GM10266 (cell line): ENCODE results near the gene MVB12B.

Source experiments
- DNase-seq: peaks from one replicate; pipeline ENCODE4 v3.0.0; 2012; ENCODE audit errors: extremely low spot score
- TF ChIP-seq, protein P1 (sequence below): IDR thresholded peaks from 2 replicates; pipeline ENCODE4 v1.5.1; 2012; ENCODE audit warnings: mild to moderate bottlenecking, low read depth; ENCODE audit not compliant: control insufficient read depth, insufficient read depth; ENCODE audit errors: missing control alignments

The MVB12B gene

DNA sequence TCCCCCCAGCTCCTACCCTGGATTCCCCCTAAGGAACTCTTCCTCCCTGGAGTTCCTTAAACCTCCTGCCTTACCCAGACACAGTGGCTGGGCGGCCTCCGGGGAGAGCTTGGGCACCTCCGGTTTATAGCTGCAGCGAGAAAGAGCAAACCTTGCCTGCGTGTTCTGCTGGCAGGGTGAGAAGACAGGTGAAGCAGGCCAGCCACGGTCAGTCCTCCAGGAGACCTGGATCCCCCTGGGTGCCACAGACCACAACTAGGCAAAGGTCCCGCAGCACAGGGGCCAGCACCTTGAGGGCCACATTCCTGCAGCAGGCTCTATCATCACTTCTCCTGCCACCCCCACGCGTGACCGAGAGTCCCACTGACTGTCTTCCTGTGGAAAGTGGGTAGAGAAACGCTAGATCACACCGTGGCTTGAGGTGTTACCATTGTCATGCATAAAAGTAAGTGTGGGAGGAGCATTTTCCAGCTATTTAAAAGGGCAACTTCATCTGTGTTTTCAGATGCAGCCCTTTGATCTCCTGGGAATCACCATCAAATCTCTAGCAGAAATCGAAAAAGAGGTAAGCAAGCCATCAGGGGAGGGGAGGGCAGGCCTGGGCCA, 156.9 kb downstream of the MVB12B start:
- TF ChIP-seq, protein P1, sequence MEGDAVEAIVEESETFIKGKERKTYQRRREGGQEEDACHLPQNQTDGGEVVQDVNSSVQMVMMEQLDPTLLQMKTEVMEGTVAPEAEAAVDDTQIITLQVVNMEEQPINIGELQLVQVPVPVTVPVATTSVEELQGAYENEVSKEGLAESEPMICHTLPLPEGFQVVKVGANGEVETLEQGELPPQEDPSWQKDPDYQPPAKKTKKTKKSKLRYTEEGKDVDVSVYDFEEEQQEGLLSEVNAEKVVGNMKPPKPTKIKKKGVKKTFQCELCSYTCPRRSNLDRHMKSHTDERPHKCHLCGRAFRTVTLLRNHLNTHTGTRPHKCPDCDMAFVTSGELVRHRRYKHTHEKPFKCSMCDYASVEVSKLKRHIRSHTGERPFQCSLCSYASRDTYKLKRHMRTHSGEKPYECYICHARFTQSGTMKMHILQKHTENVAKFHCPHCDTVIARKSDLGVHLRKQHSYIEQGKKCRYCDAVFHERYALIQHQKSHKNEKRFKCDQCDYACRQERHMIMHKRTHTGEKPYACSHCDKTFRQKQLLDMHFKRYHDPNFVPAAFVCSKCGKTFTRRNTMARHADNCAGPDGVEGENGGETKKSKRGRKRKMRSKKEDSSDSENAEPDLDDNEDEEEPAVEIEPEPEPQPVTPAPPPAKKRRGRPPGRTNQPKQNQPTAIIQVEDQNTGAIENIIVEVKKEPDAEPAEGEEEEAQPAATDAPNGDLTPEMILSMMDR: no peak
- DNase-seq: no peak

DNA sequence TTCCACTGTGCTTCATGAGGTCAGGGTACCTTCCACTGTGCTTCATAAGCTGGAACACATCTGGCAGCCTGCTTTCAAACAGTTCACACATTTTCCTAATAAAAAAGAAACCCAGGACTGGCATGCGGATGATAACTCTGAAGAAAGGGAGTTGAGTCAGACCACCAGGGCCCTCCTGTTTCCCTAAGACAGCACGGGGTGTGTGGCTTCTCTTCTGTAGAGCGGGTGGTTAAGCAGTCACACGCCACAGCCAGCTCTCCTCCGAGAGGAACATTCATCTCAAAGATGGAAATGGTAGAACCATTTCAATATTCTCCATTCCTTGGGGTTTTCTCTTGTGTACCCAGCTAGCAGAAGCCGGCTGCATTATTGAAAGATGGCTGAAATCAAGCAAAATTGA, 159.0 kb downstream of the MVB12B start:
- no peak for DNase-seq
- TF ChIP-seq, protein P1: no peak

DNA sequence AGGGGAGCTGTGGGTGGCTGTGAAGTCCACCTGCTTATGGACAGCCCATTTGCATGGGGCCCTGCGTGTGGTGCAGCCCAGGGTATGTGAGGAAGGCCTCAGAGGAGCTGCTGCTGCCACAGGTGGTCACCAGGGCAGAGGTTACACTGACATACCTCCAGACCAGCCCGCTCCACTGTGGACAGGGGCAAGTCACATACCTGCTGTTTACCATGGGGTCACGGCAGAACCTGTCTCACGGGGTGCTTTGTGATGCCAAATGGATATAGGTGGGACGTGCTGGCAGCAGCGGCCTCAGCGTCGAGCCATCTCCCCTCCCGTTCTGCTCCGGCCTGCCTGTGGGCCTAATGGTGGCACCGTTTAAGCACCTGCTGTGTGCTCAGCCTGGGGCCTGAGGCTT, 159.6 kb downstream of the MVB12B start:
- TF ChIP-seq, protein P1: no peak
- DNase-seq: no peak

DNA sequence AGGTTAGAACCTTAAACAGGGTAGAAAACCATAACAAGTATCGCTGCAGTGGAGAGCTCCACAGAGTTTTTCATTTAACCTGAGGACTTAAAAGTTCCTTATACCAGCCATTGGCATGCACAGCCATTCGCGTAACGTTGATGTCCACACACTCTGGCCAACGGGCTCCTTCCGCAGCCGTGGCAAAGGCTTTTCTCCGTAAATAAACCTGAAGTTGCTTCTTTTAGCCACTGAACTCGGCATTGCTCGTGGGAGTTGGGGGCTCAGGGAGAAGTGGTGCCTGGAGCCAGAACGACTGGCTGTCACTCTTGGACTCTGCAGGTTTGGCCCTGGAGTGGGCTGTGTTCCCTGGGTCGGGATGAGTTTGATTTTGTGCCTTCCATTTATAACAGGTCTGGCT, 161.2 kb downstream of the MVB12B start:
- DNase-seq: no peak
- TF ChIP-seq, protein P1: no peak

DNA sequence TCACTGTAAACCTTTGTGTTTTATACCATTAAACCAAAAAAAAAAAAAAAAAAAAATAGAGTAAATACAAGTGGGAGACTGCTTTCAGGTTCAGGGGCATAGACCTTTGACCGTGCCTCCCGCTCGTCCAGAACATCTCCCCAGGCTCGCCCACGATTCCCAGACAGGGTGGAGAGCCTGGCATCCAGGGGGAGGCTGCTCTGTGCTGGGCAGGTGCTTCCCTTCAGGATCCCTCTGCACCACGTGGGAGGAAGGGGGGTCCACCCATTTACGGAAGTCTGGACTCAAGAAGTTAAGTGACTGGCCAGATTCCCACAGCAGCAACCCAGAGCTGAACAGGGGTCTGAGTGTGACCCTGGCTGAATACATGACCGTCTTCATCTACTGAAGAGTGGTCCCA, 161.7 kb downstream of the MVB12B start:
- TF ChIP-seq, protein P1: no peak
- no peak for DNase-seq

DNA sequence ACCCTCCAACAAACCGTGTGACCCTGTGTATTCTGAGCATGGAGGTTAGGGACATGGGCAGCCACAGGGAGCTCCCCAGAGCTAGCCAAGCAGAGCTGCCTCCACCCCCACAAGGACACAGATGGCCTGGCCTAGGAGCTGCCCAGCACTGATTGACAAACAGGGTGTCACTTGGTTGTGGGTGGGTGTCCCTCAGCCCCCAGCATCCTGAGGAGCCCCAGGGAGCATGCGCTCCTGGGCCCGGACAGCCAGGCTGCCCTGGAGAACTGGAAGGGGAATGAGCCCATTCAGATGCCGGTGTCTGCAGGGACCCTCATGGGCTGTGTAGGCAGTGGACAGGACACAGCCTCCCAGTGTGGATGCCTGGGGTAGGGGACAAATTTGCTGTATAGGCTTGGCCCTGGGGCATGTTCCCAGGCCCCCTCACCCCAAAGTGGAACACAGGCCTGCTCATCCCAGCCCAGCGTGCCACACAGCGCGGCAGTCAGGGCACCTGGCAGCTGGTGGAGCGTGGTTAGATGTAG, 162.3 kb downstream of the MVB12B start:
- no peak for DNase-seq
- TF ChIP-seq, protein P1: no peak

DNA sequence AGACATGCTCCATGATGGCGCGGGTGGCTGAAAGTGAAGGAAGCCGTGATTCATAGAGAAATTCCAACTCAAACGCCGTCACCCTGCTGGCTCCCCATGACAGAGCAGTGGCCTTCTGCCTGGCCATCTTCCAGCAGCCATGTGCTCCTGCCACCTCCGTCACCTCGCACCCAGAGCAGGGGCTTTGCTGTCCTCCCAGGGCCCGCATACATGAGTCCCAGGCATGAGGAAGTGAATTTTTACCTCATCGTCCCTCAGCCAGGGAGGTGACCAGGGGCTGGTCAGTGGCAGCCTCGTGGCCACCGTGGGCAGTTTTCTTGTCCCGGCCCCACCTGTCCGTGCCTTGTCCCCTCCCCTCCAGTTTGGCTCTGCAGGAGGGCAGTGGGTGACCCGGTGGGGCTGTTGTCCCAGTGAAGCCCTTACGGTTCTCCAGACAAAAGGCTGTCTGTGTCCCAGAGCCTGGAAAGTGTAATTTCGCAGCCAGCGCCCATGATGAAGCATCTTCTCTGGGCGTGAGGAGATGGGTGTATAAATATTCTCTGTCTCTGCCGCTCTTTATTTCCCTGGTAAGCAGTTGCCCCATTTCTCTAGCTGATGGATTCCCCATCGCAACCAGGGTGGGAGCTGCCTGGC, 163.1 kb downstream of the MVB12B start:
- no peak for DNase-seq
- TF ChIP-seq, protein P1: no peak
